H9 (cell line): ENCODE measurements around the gene CLEC4G. TPM values are rescaled to one million over a fixed set of nuclear protein-coding genes. Genes with fewer than 3 reads are reported as not detected.

Experiments used
- DNase-seq: peaks from one replicate; pipeline ENCODE4 v3.0.0-alpha.2; 2017
- H2AFZ ChIP-seq: one replicate; pipeline ENCODE4 v1.6.1; 2013; ENCODE audit warnings: mild to moderate bottlenecking, low read length, control low read depth, moderate library complexity
- H2AK5ac ChIP-seq: 2 replicates; pipeline ENCODE4 v1.6.1; 2013; ENCODE audit warnings: low read length, control low read depth, mixed read lengths; ENCODE audit not compliant: insufficient read length
- H2BK120ac ChIP-seq: one replicate; pipeline ENCODE4 v1.6.1; 2013; ENCODE audit warnings: low read depth, mild to moderate bottlenecking, low read length, control low read depth, inconsistent platforms; ENCODE audit not compliant: poor library complexity, severe bottlenecking
- H2BK12ac ChIP-seq: 2 replicates; pipeline ENCODE4 v1.6.1; 2013; ENCODE audit warnings: low read length, control low read depth, mixed read lengths, low read depth; ENCODE audit not compliant: insufficient read length
- H2BK15ac ChIP-seq: 2 replicates; pipeline ENCODE4 v1.6.1; 2013; ENCODE audit warnings: low read depth, low read length, control low read depth
- H2BK20ac ChIP-seq: one replicate; pipeline ENCODE4 v1.6.1; 2013; ENCODE audit warnings: low read depth, mild to moderate bottlenecking, low read length, control low read depth, inconsistent platforms; ENCODE audit not compliant: poor library complexity, severe bottlenecking
- H2BK5ac ChIP-seq: 2 replicates; pipeline ENCODE4 v1.6.1; 2013; ENCODE audit warnings: low read length, control low read depth, mixed read lengths; ENCODE audit not compliant: insufficient read length
- H3K14ac ChIP-seq: 2 replicates; pipeline ENCODE4 v1.6.1; 2013; ENCODE audit warnings: low read length, control low read depth; ENCODE audit not compliant: insufficient read depth
- H3K18ac ChIP-seq: 2 replicates; pipeline ENCODE4 v1.6.1; 2013; ENCODE audit warnings: low read depth, mild to moderate bottlenecking, mixed read lengths, low read length, control low read depth; ENCODE audit not compliant: insufficient read length
- H3K23ac ChIP-seq: 2 replicates; pipeline ENCODE4 v1.6.1; 2013; ENCODE audit warnings: low read length, control low read depth, mixed read lengths, low read depth; ENCODE audit not compliant: insufficient read length
- H3K23me2 ChIP-seq: 2 replicates; pipeline ENCODE4 v1.6.1; 2013; ENCODE audit warnings: low read depth, mild to moderate bottlenecking, mixed read lengths, low read length, control low read depth; ENCODE audit not compliant: insufficient read length, poor library complexity, severe bottlenecking
- H3K27ac ChIP-seq: 2 replicates; pipeline ENCODE4 v1.5.1; 2013; ENCODE audit warnings: low read length, control low read depth, mixed read lengths, low read depth; ENCODE audit not compliant: insufficient read length
- H3K27me3 ChIP-seq: 2 replicates; pipeline ENCODE4 v1.6.1; 2013; ENCODE audit warnings: low read length, control low read depth, inconsistent platforms; ENCODE audit not compliant: insufficient read depth
- H3K4ac ChIP-seq: 2 replicates; pipeline ENCODE4 v1.6.1; 2013; ENCODE audit warnings: low read depth, mild to moderate bottlenecking, control low read depth, inconsistent platforms, low read length, moderate library complexity
- H3K4me1 ChIP-seq: 2 replicates; pipeline ENCODE4 v1.6.1; 2013; ENCODE audit warnings: low read length, control low read depth, inconsistent platforms; ENCODE audit not compliant: insufficient read depth
- H3K4me2 ChIP-seq: 2 replicates; pipeline ENCODE4 v1.6.1; 2013; ENCODE audit warnings: low read length, control low read depth, mixed read lengths; ENCODE audit not compliant: insufficient read length, insufficient read depth
- H3K56ac ChIP-seq: 2 replicates; pipeline ENCODE4 v1.6.1; 2013; ENCODE audit warnings: low read depth, mild to moderate bottlenecking, mixed read lengths, low read length, control low read depth; ENCODE audit not compliant: insufficient read length
- H3K79me1 ChIP-seq: 2 replicates; pipeline ENCODE4 v1.6.1; 2013; ENCODE audit warnings: low read depth, mild to moderate bottlenecking, moderate library complexity, low read length, control low read depth, inconsistent platforms; ENCODE audit not compliant: insufficient read depth, poor library complexity, severe bottlenecking
- H3K79me2 ChIP-seq: 2 replicates; pipeline ENCODE4 v1.6.1; 2013; ENCODE audit warnings: low read length, control low read depth, inconsistent platforms; ENCODE audit not compliant: insufficient read depth
- H3K9ac ChIP-seq: 2 replicates; pipeline ENCODE4 v1.6.1; 2013; ENCODE audit warnings: low read length, control low read depth, mixed read lengths; ENCODE audit not compliant: insufficient read length; ENCODE audit errors: extremely low read depth
- H3K9me3 ChIP-seq: one replicate; pipeline ENCODE4 v1.6.1; 2013; ENCODE audit warnings: low read depth, low read length, inconsistent platforms; ENCODE audit not compliant: control insufficient read depth
- H3T11ph ChIP-seq: one replicate; pipeline ENCODE4 v1.6.1; 2013; ENCODE audit warnings: mild to moderate bottlenecking, low read length, control low read depth, inconsistent platforms
- H4K20me1 ChIP-seq: one replicate; pipeline ENCODE4 v1.6.1; 2013; ENCODE audit not compliant: control insufficient read depth, insufficient read length, insufficient read depth
- H4K5ac ChIP-seq: 2 replicates; pipeline ENCODE4 v1.6.1; 2013; ENCODE audit warnings: low read depth, mild to moderate bottlenecking, mixed read lengths, low read length, control low read depth; ENCODE audit not compliant: insufficient read length
- H4K8ac ChIP-seq: replicated peaks from 2 replicates; pipeline ENCODE4 v1.6.1; 2013; ENCODE audit warnings: low read length, control low read depth, mixed read lengths, low read depth; ENCODE audit not compliant: insufficient read length
- H4K91ac ChIP-seq: 2 replicates; pipeline ENCODE4 v1.6.1; 2013; ENCODE audit warnings: low read depth, mild to moderate bottlenecking, moderate library complexity, mixed read lengths, low read length, control low read depth; ENCODE audit not compliant: insufficient read length
- H3K27ac Mint-ChIP-seq, 3 experiments: 2 replicates in 2 of 3; 3 replicates in 1 of 3; pipeline ENCODE4 v1.8.0; 2020 to 2021; ENCODE audit warnings: mixed read lengths in 3 of 3, mild to moderate bottlenecking in 1 of 3, moderate library complexity in 1 of 3
- H3K27me3 Mint-ChIP-seq: 2 replicates; pipeline ENCODE4 v1.8.0; 2021; ENCODE audit warnings: low read depth, mild to moderate bottlenecking, moderate library complexity, mixed read lengths
- H3K36me3 Mint-ChIP-seq, 3 experiments: 2 replicates in 2 of 3; 3 replicates in 1 of 3; pipeline ENCODE4 v1.8.0; 2020 to 2021; ENCODE audit warnings: low read depth in 3 of 3, mixed read lengths in 3 of 3; ENCODE audit not compliant: insufficient read depth in 1 of 3
- H3K4me1 Mint-ChIP-seq, 2 experiments: 2 replicates each; pipeline ENCODE4 v1.8.0; 2020; ENCODE audit warnings: mixed read lengths in 2 of 2
- H3K4me3 Mint-ChIP-seq, 2 experiments: 2 replicates in 1 of 2; 3 replicates in 1 of 2; pipeline ENCODE4 v1.8.0; 2020 to 2021; ENCODE audit warnings: mild to moderate bottlenecking in 2 of 2, mixed read lengths in 2 of 2, moderate library complexity in 1 of 2
- H3K9me3 Mint-ChIP-seq, 2 experiments: 2 replicates in 1 of 2; 3 replicates in 1 of 2; pipeline ENCODE4 v1.8.0; 2020; ENCODE audit warnings: mild to moderate bottlenecking in 2 of 2, mixed read lengths in 2 of 2, moderate library complexity in 1 of 2
- WGBS: extraction: QIAGEN DNeasy Blood & Tissue Kit; methylation state at CpG from one replicate; pipeline ENCODE4 v1.1.7; 2013; ENCODE audit warnings: missing lambda C conversion rate, low lambda C conversion rate, mixed read lengths; ENCODE audit not compliant: insufficient read length; ENCODE audit errors: extremely low coverage; 5-methylcytosine and 5-hydroxymethylcytosine counted together
- total RNA-seq: library from RNA; stranded (reverse); gene quantifications from 2 replicates; pipeline ENCODE4 v1.2.1, GENCODE V29; 2021
- TF ChIP-seq, protein P1 (sequence below): fragments of 200-600 bp; sonication (generic); conservative IDR thresholded peaks from 3 replicates; pipeline ENCODE4 v1.8.0; 2021; ENCODE audit warnings: antibody characterized with exemption, mild to moderate bottlenecking

CLEC4G gene
- total RNA-seq, 1 experiment from 2014 or later: not detected

DNA sequence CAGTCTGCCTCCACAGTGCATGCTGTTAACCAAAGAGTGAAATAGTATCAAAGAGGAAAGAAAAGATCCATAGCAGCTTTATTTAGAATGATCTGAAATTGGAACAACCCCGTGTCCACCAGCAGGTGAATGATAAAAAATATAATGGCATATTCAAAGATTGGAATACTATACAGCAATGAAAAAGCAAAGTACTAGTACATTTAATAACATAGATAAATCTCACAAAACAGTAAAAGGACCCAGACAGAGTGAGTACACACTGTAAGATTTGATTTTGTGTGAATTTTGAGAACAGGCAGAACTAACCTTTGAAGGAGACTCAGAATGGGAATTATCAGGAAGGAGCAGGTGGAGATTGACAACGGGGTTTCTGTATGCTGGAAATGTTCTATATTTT, 16.3 kb upstream of the CLEC4G start:
- no peaks in the 10 kb centered on the region for H3K9me3 ChIP-seq
- H3K9me3 Mint-ChIP-seq: peaks cover 5 to 11% of the 10 kb centered on the region in 2 experiments
- no peak overlapping the region for H3K23ac ChIP-seq
- peaks cover 18% of the 10 kb centered on the region for H3K27me3 Mint-ChIP-seq
- H3K27ac Mint-ChIP-seq: peak overlapping the region in 2 of 3 experiments; percentile 6 to 72; a peak in 2 of 7 replicates
- H3K79me2 ChIP-seq: no peaks in the 10 kb centered on the region
- no peak overlapping the region for H3T11ph ChIP-seq
- no peak overlapping the region for H2BK5ac ChIP-seq
- H3K79me1 ChIP-seq: no peaks in the 10 kb centered on the region
- H3K4ac ChIP-seq: no peak overlapping the region
- no peak overlapping the region for H2BK15ac ChIP-seq
- no peak overlapping the region for H3K56ac ChIP-seq
- TF ChIP-seq, protein P1, sequence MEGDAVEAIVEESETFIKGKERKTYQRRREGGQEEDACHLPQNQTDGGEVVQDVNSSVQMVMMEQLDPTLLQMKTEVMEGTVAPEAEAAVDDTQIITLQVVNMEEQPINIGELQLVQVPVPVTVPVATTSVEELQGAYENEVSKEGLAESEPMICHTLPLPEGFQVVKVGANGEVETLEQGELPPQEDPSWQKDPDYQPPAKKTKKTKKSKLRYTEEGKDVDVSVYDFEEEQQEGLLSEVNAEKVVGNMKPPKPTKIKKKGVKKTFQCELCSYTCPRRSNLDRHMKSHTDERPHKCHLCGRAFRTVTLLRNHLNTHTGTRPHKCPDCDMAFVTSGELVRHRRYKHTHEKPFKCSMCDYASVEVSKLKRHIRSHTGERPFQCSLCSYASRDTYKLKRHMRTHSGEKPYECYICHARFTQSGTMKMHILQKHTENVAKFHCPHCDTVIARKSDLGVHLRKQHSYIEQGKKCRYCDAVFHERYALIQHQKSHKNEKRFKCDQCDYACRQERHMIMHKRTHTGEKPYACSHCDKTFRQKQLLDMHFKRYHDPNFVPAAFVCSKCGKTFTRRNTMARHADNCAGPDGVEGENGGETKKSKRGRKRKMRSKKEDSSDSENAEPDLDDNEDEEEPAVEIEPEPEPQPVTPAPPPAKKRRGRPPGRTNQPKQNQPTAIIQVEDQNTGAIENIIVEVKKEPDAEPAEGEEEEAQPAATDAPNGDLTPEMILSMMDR: no peak
- H3K18ac ChIP-seq: no peak overlapping the region
- H2BK12ac ChIP-seq: no peak overlapping the region
- no peak overlapping the region for H3K14ac ChIP-seq
- no peak overlapping the region for H4K8ac ChIP-seq
- H3K27me3 ChIP-seq: no peaks in the 10 kb centered on the region
- H2BK20ac ChIP-seq: no peak overlapping the region
- no peak for DNase-seq
- peaks cover 0 to 4% (median 2%) of the 10 kb centered on the region in 3 experiments; a peak in 5 of 7 replicates for H3K36me3 Mint-ChIP-seq
- H4K5ac ChIP-seq: no peak overlapping the region
- no peak overlapping the region for H3K9ac ChIP-seq
- WGBS: no CpG with 5 or more reads among the region's 2 CpGs
- H3K4me2 ChIP-seq: no peak overlapping the region
- no peak overlapping the region for H2AK5ac ChIP-seq
- H2AFZ ChIP-seq: no peak overlapping the region
- H3K4me1 ChIP-seq: peaks cover 8% of the 10 kb centered on the region; the same call in 1 of the 2 replicates
- no peaks in the 10 kb centered on the region for H3K23me2 ChIP-seq
- no peak overlapping the region for H3K4me3 Mint-ChIP-seq
- no peak overlapping the region for H2BK120ac ChIP-seq
- H3K27ac ChIP-seq: no peak overlapping the region
- H3K4me1 Mint-ChIP-seq: peaks cover 25 to 36% of the 10 kb centered on the region in 2 experiments
- no peak overlapping the region for H4K91ac ChIP-seq
- H4K20me1 ChIP-seq: no peaks in the 10 kb centered on the region
